IMR-90 (cell line): ENCODE measurements around the gene UCHL1. TPM values are rescaled to one million over a fixed set of nuclear protein-coding genes. Genes with fewer than 3 reads are reported as not detected.

Experiments
- ATAC-seq: fragments of 200-7000 bp; cut with Tn5 transposase; 2 replicates; pipeline ENCODE4 v1.9.1; 2020; ENCODE audit warnings: low read depth, mild to moderate bottlenecking, moderate library complexity
- BruUV-seq: library from RNA; stranded (reverse); fragments of 400-500 nt; replicated peaks from 2 replicates; lab custom pipeline; 2021; lab: Mats Ljungman, UMichigan
- CTCF ChIA-PET: fragments of 300-600 bp; formaldehyde crosslinking; extraction: SDS; loops from one replicate; lab custom pipeline; 2021; ENCODE audit warnings: antibody characterized with exemption; lab: Yijun Ruan, JAX
- POLR2A ChIA-PET: fragments of 300-600 bp; sonication (Branson Sonifier 250); formaldehyde crosslinking; loops from one replicate; lab custom pipeline; 2022; ENCODE audit warnings: antibody characterized with exemption; ENCODE audit not compliant: unreplicated experiment; lab: Charles Lee
- DNase-seq: peaks from one replicate; pipeline ENCODE4 v3.0.0; 2013
- H2AFZ ChIP-seq: replicated peaks from 2 replicates; pipeline ENCODE3; 2013; ENCODE audit warnings: low read length, mild to moderate bottlenecking; ENCODE audit not compliant: poor library complexity
- H2AK5ac ChIP-seq: 2 replicates; pipeline ENCODE4 v1.6.1; 2013; ENCODE audit warnings: low read depth, low read length, inconsistent platforms
- H2AK9ac ChIP-seq: replicated peaks from 2 replicates; pipeline ENCODE3; 2013; ENCODE audit warnings: mild to moderate bottlenecking, low read depth, low read length, moderate library complexity; ENCODE audit not compliant: poor library complexity
- H2BK120ac ChIP-seq: 2 replicates; pipeline ENCODE4 v1.6.1; 2013; ENCODE audit warnings: low read depth, low read length, inconsistent platforms
- H2BK15ac ChIP-seq: 3 replicates; pipeline ENCODE4 v1.6.1; 2013; ENCODE audit warnings: low read depth, low read length, inconsistent platforms
- H2BK20ac ChIP-seq: 2 replicates; pipeline ENCODE4 v1.6.1; 2013; ENCODE audit warnings: low read depth, mild to moderate bottlenecking, inconsistent platforms, low read length, moderate library complexity
- H2BK5ac ChIP-seq: 2 replicates; pipeline ENCODE4 v1.6.1; 2013; ENCODE audit warnings: mild to moderate bottlenecking, low read depth, low read length, inconsistent platforms; ENCODE audit not compliant: poor library complexity, severe bottlenecking
- H3K14ac ChIP-seq: replicated peaks from 2 replicates; pipeline ENCODE4 v1.6.1; 2013; ENCODE audit warnings: low read depth, low read length, inconsistent platforms
- H3K18ac ChIP-seq: 2 replicates; pipeline ENCODE4 v1.6.1; 2013; ENCODE audit warnings: low read depth, low read length, control low read depth
- H3K23ac ChIP-seq: 2 replicates; pipeline ENCODE4 v1.6.1; 2013; ENCODE audit warnings: low read depth, low read length, inconsistent platforms
- H3K27ac ChIP-seq: 2 replicates; pipeline ENCODE4 v1.5.1; 2013; ENCODE audit warnings: mild to moderate bottlenecking, control low read depth, low read length; ENCODE audit not compliant: insufficient read depth
- H3K27me3 ChIP-seq: 2 replicates; pipeline ENCODE4 v1.6.1; 2013; ENCODE audit warnings: low read length; ENCODE audit not compliant: control insufficient read depth, insufficient read depth
- H3K36me3 ChIP-seq: 2 replicates; pipeline ENCODE4 v1.6.1; 2013; ENCODE audit warnings: low read length, mixed read lengths; ENCODE audit not compliant: control insufficient read depth, insufficient read depth
- H3K4ac ChIP-seq: 2 replicates; pipeline ENCODE4 v1.6.1; 2013; ENCODE audit warnings: low read depth, low read length, inconsistent platforms
- H3K4me1 ChIP-seq: 2 replicates; pipeline ENCODE4 v1.6.1; 2013; ENCODE audit warnings: low read length, mixed read lengths; ENCODE audit not compliant: control insufficient read depth, insufficient read depth
- H3K4me2 ChIP-seq: 2 replicates; pipeline ENCODE4 v1.6.1; 2013; ENCODE audit warnings: low read depth, mild to moderate bottlenecking, control low read depth, low read length, moderate library complexity
- H3K4me3 ChIP-seq: 2 replicates; pipeline ENCODE4 v1.5.1; 2013; ENCODE audit warnings: low read depth, mild to moderate bottlenecking, control low read depth, low read length, moderate library complexity; ENCODE audit not compliant: insufficient read depth
- H3K56ac ChIP-seq: 2 replicates; pipeline ENCODE4 v1.6.1; 2013; ENCODE audit warnings: low read length, inconsistent platforms; ENCODE audit not compliant: insufficient read depth; ENCODE audit errors: extremely low read depth
- H3K79me1 ChIP-seq, 2 experiments: 2 replicates each; pipeline ENCODE4 v1.6.1; 2013; ENCODE audit warnings: low read length in 2 of 2, inconsistent platforms in 1 of 2, low read depth in 1 of 2
- H3K9ac ChIP-seq: 2 replicates; pipeline ENCODE4 v1.6.1; 2013; ENCODE audit warnings: low read depth, low read length, control low read depth
- H3K9me1 ChIP-seq: 2 replicates; pipeline ENCODE4 v1.6.1; 2013; ENCODE audit warnings: low read length, inconsistent platforms; ENCODE audit not compliant: insufficient read depth
- H3K9me3 ChIP-seq: 2 replicates; pipeline ENCODE4 v1.6.1; 2013; ENCODE audit warnings: low read length; ENCODE audit not compliant: control insufficient read depth, insufficient read depth
- H4K20me1 ChIP-seq: 2 replicates; pipeline ENCODE4 v1.6.1; 2013; ENCODE audit warnings: low read length, inconsistent platforms; ENCODE audit not compliant: insufficient read depth
- H4K5ac ChIP-seq: 2 replicates; pipeline ENCODE4 v1.6.1; 2013; ENCODE audit warnings: mild to moderate bottlenecking, low read depth, low read length, control low read depth
- H4K8ac ChIP-seq, 2 experiments: 2 replicates each; pipeline ENCODE4 v1.6.1; 2013; ENCODE audit warnings: low read depth in 2 of 2, low read length in 2 of 2, control low read depth in 1 of 2, inconsistent platforms in 1 of 2
- H4K91ac ChIP-seq: 2 replicates; pipeline ENCODE4 v1.6.1; 2013; ENCODE audit warnings: low read depth, low read length, inconsistent platforms; ENCODE audit not compliant: insufficient read depth
- BHLHE40 ChIP-seq: fragments of 150-350 bp; IDR thresholded peaks from 2 replicates; pipeline ENCODE4 v1.6.1; 2016; ENCODE audit warnings: mild to moderate bottlenecking, low read depth, low read length
- CEBPB ChIP-seq: IDR thresholded peaks from 2 replicates; pipeline ENCODE4 v1.6.1; 2012; ENCODE audit warnings: low read depth, low read length, improper control_type of control experiment
- CHD1 ChIP-seq: IDR thresholded peaks from 2 replicates; pipeline ENCODE4 v1.6.1; 2012; ENCODE audit warnings: low read depth, low read length, improper control_type of control experiment
- CTCF ChIP-seq: conservative IDR thresholded peaks from 2 replicates; pipeline ENCODE4 v1.5.1; 2012; ENCODE audit warnings: mild to moderate bottlenecking, low read depth, low read length, improper control_type of control experiment
- MAFK ChIP-seq: IDR thresholded peaks from 2 replicates; pipeline ENCODE4 v1.6.1; 2012; ENCODE audit warnings: low read depth, low read length, improper control_type of control experiment
- MAZ ChIP-seq: IDR thresholded peaks from 2 replicates; pipeline ENCODE4 v1.6.1; 2012; ENCODE audit warnings: low read depth, mild to moderate bottlenecking, low read length, improper control_type of control experiment, moderate library complexity, borderline replicate concordance
- MXI1 ChIP-seq: IDR thresholded peaks from 2 replicates; pipeline ENCODE4 v1.6.1; 2012; ENCODE audit warnings: low read depth, mild to moderate bottlenecking, low read length, moderate library complexity, borderline replicate concordance
- NFE2L2 ChIP-seq: fragments of 150-350 bp; IDR thresholded peaks from 2 replicates; pipeline ENCODE4 v1.6.1; 2016; ENCODE audit warnings: low read depth, mild to moderate bottlenecking, low read length
- POLR2A ChIP-seq: IDR thresholded peaks from 2 replicates; pipeline ENCODE4 v1.6.1; 2012; ENCODE audit warnings: mild to moderate bottlenecking, low read depth, low read length
- RAD21 ChIP-seq: IDR thresholded peaks from 2 replicates; pipeline ENCODE4 v1.6.1; 2012; ENCODE audit warnings: low read length, improper control_type of control experiment
- RCOR1 ChIP-seq: IDR thresholded peaks from 2 replicates; pipeline ENCODE4 v1.6.1; 2012; ENCODE audit warnings: mild to moderate bottlenecking, low read length, improper control_type of control experiment; ENCODE audit not compliant: insufficient replicate concordance
- RFX5 ChIP-seq: IDR thresholded peaks from 2 replicates; pipeline ENCODE4 v1.8.0; 2012; ENCODE audit warnings: low read depth, mild to moderate bottlenecking, low read length, moderate library complexity
- SMC3 ChIP-seq: fragments of 150-350 bp; IDR thresholded peaks from 2 replicates; pipeline ENCODE4 v1.6.1; 2016; ENCODE audit warnings: low read depth, mild to moderate bottlenecking, antibody characterized with exemption, low read length, moderate library complexity
- WGBS, 2 experiments: methylation state at CpG; one replicate each; pipeline versions ENCODE4 v1.1.5 to v1.1.7; 2013; ENCODE audit warnings: missing lambda C conversion rate in 2 of 2; ENCODE audit not compliant: insufficient read length in 1 of 2; ENCODE audit errors: extremely low coverage in 2 of 2; 5-methylcytosine and 5-hydroxymethylcytosine counted together
- dilution Hi-C: fragments of 300-500 bp; cut with HindIII; formaldehyde crosslinking; loops from one replicate; pipeline ENCODE4 v1.14.3; 2018; ENCODE audit warnings: low sequenced_read_pairs; ENCODE audit not compliant: unreplicated experiment
- in situ Hi-C: fragments of 300-500 bp; cut with MboI; formaldehyde crosslinking; loops from 3 replicates; pipeline ENCODE4 v1.14.3; 2019; ENCODE audit warnings: low sequenced_read_pairs, inconsistent platforms, mixed read lengths
- intact Hi-C: fragments of 100-400 bp; cut with micrococcal nuclease; formaldehyde crosslinking; loops from 2 replicates; pipeline ENCODE4 v1.10.0; 2022
- polyA plus RNA-seq, 3 experiments: library from polyadenylated mRNA; depleted of rRNA; stranded (reverse); fragments of >200 nt; gene quantifications; 2 replicates each; pipeline ENCODE4 v1.2.3, GENCODE V29; 2012; ENCODE audit warnings: low replicate concordance in 1 of 3
- total RNA-seq: library from RNA; depleted of rRNA; stranded (reverse); fragments of >200 nt; gene quantifications from 2 replicates; pipeline ENCODE4 v1.2.3, GENCODE V29; 2012
- TF ChIP-seq, protein P1 (sequence below): fragments of 150-350 bp; IDR thresholded peaks from 2 replicates; pipeline ENCODE4 v1.6.1; 2017; ENCODE audit warnings: mild to moderate bottlenecking, antibody characterized with exemption, low read length, low read depth
- TF ChIP-seq, protein P2 (sequence below): fragments of 150-350 bp; IDR thresholded peaks from 2 replicates; pipeline ENCODE4 v1.6.1; 2016; ENCODE audit warnings: low read depth, mild to moderate bottlenecking, low read length, moderate library complexity, borderline replicate concordance

UCHL1 gene
- total and polyA plus RNA-seq, 2 of the 4 experiments (the other 2 are of a cell fraction), result 972 to 2,118 TPM

GRCh38 chr4:41315862-41316261 is 59.1 kb downstream of the UCHL1 start:
- no peak overlapping the region for H2AK5ac ChIP-seq
- no peak overlapping the region for H2BK120ac ChIP-seq
- TF ChIP-seq BHLHE40 (no peak), RFX5 (no peak), CHD1 (no peak), CEBPB (no peak), RCOR1 (no peak), MAFK (no peak), MXI1 (no peak), POLR2A (no peak), MAZ (no peak), RAD21 (no peak), SMC3 (no peak), CTCF (no peak), NFE2L2 (no peak)
- TF ChIP-seq, protein P1, sequence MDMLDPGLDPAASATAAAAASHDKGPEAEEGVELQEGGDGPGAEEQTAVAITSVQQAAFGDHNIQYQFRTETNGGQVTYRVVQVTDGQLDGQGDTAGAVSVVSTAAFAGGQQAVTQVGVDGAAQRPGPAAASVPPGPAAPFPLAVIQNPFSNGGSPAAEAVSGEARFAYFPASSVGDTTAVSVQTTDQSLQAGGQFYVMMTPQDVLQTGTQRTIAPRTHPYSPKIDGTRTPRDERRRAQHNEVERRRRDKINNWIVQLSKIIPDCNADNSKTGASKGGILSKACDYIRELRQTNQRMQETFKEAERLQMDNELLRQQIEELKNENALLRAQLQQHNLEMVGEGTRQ, result no peak
- TF ChIP-seq, protein P2, sequence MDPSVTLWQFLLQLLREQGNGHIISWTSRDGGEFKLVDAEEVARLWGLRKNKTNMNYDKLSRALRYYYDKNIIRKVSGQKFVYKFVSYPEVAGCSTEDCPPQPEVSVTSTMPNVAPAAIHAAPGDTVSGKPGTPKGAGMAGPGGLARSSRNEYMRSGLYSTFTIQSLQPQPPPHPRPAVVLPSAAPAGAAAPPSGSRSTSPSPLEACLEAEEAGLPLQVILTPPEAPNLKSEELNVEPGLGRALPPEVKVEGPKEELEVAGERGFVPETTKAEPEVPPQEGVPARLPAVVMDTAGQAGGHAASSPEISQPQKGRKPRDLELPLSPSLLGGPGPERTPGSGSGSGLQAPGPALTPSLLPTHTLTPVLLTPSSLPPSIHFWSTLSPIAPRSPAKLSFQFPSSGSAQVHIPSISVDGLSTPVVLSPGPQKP, result no peak
- no TSS peak for BruUV-seq
- no peak overlapping the region for H3K27ac ChIP-seq
- no peaks in the 10 kb centered on the region for H3K4me1 ChIP-seq
- no peaks in the 10 kb centered on the region for H3K36me3 ChIP-seq
- H3K9me3 ChIP-seq, result no peaks in the 10 kb centered on the region
- H4K5ac ChIP-seq, result no peak overlapping the region
- no peak for DNase-seq
- peaks cover 8% of the 10 kb centered on the region for H3K27me3 ChIP-seq
- no peak for ATAC-seq
- H4K8ac ChIP-seq, result no peak overlapping the region
- no peak overlapping the region for H4K91ac ChIP-seq
- dilution Hi-C loops (no loop called here), in situ Hi-C loops (no loop called here), intact Hi-C loops (no loop called here)
- H3K14ac ChIP-seq, result no peak overlapping the region
- H3K79me1 ChIP-seq, result no peaks in the 10 kb centered on the region
- no peak overlapping the region for H3K4ac ChIP-seq
- POLR2A ChIA-PET, result no interaction called here
- H2BK5ac ChIP-seq, result no peak overlapping the region
- H4K20me1 ChIP-seq, result no peaks in the 10 kb centered on the region
- H3K56ac ChIP-seq, result no peak overlapping the region
- H3K18ac ChIP-seq, result no peak overlapping the region
- WGBS, 2 experiments, result no CpG with 5 or more reads among the region's 1 CpG
- no peak overlapping the region for H3K9ac ChIP-seq
- no peaks in the 10 kb centered on the region for H3K9me1 ChIP-seq
- H2AK9ac ChIP-seq, result no peak overlapping the region
- no peak overlapping the region for H3K23ac ChIP-seq
- CTCF ChIA-PET, result no interaction called here
- H3K4me3 ChIP-seq, result no peak overlapping the region
- H2BK15ac ChIP-seq, result no peak overlapping the region
- no peak overlapping the region for H3K4me2 ChIP-seq
- H2AFZ ChIP-seq, result no peak overlapping the region
- H2BK20ac ChIP-seq, result no peak overlapping the region
